MM.1S (cell line): ENCODE measurements around the gene PLEKHG5.

Experiments
- CTCF ChIP-seq: fragments of 300-600 bp; sonication (generic); IDR thresholded peaks from 2 replicates; pipeline ENCODE4 v1.5.1; 2016; ENCODE audit warnings: antibody characterized with exemption, low read length, mixed read lengths
- EZH2phosphoT487 ChIP-seq: fragments of 300-600 bp; sonication (generic); IDR thresholded peaks from 2 replicates; pipeline ENCODE4 v1.6.1; 2018; ENCODE audit warnings: antibody characterized with exemption, low read length

- TF ChIP-seq CTCF (no peak), EZH2phosphoT487 (no peak)
Measured at GRCh38 chr1:6450005-6450450, 41.4 kb downstream of the PLEKHG5 start.
